Loucy (cell line): ENCODE measurements around the gene HSPA9.

Experiments
- CTCF ChIP-seq: fragments of 200-600 bp; sonication (generic); conservative IDR thresholded peaks from 2 replicates; pipeline ENCODE4 v1.5.1; 2014; ENCODE audit warnings: mild to moderate bottlenecking, antibody characterized with exemption, low read length
- EZH2phosphoT487 ChIP-seq: fragments of 200-600 bp; IDR thresholded peaks from 2 replicates; pipeline ENCODE4 v1.6.1; 2018; ENCODE audit warnings: antibody characterized with exemption, mild to moderate bottlenecking, moderate library complexity, borderline replicate concordance

DNA sequence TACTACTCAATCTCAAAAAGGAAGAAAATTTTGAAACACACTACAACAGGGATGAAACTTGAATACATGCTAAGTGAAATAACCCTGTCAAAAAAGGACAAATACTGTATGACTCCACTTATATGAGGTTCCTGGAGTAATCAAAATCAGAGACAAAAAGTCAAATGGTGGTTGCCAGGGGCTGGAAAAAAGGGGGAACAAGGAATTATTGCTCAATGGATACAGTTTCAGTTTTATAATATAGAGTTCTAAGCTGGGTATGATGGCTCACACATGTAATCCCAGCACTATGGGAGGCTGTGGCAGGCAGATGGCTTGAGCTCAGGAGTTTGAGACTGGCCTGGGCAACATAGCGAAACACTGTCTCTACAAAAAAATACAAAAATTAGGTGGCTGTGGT, 61.2 kb downstream of the HSPA9 start:
- TF ChIP-seq CTCF (no peak), EZH2phosphoT487 (no peak)
